GM12878 (cell line): ENCODE measurements around the gene TELO2. TPM values are rescaled to one million over a fixed set of nuclear protein-coding genes. Genes with fewer than 3 reads are reported as not detected.

ENCODE experiments used
- ATAC-seq: fragments of 200-7000 bp; cut with Tn5 transposase; 3 replicates; pipeline ENCODE4 v1.9.1; 2020; ENCODE audit warnings: mild to moderate bottlenecking, moderate library complexity
- BruUV-seq: library from RNA; stranded (reverse); fragments of 400-500 nt; replicated peaks from 2 replicates; lab custom pipeline; 2021; lab: Mats Ljungman, UMichigan
- CTCF ChIA-PET: fragments of 300-600 bp; sonication (Branson Sonifier 250); formaldehyde crosslinking; extraction: SDS; loops from one replicate; lab custom pipeline; 2021; ENCODE audit warnings: inconsistent platforms; lab: Yijun Ruan, JAX
- POLR2A ChIA-PET: fragments of 350-600 bp; formaldehyde crosslinking; extraction: SDS; loops from one replicate; lab custom pipeline; 2021; ENCODE audit warnings: inconsistent platforms; lab: Charles Lee
- RAD21 ChIA-PET: fragments of 300-600 bp; sonication (Branson Sonifier 250); formaldehyde crosslinking; loops from one replicate; lab custom pipeline; 2023; ENCODE audit warnings: antibody characterized with exemption; ENCODE audit not compliant: unreplicated experiment; lab: Charles Lee
- SMC1A ChIA-PET: fragments of 300-600 bp; sonication (Branson Sonifier 250); formaldehyde crosslinking; loops from one replicate; lab custom pipeline; 2023; ENCODE audit not compliant: unreplicated experiment, uncharacterized antibody; lab: Charles Lee
- DNase-seq: peaks from one replicate; pipeline ENCODE4 v3.0.0-alpha.2; 2011; ENCODE audit warnings: low read depth, low spot score
- FAIRE-seq: peaks from 3 replicates; lab custom pipeline; 2011; peaks lifted over from hg19 to GRCh38; lab: Jason Lieb, UNC
- H2AFZ ChIP-seq: 2 replicates; pipeline ENCODE4 v1.6.0; 2011; ENCODE audit warnings: low read depth, low read length, control low read depth; ENCODE audit not compliant: control insufficient read depth
- H3K27ac ChIP-seq: 2 replicates; pipeline ENCODE4 v1.5.1; 2011; ENCODE audit warnings: control low read depth; ENCODE audit not compliant: control insufficient read depth, insufficient read depth
- H3K27me3 ChIP-seq, 2 experiments: replicated peaks in 1 of 2; 2 replicates each; pipeline versions ENCODE4 v1.6.0 to v1.6.1; 2011; ENCODE audit warnings: low read length in 1 of 2; ENCODE audit not compliant: control insufficient read depth in 2 of 2, insufficient read depth in 2 of 2
- H3K36me3 ChIP-seq, 2 experiments: 2 replicates each; pipeline ENCODE4 v1.5.1; 2011; ENCODE audit warnings: low read length in 1 of 2; ENCODE audit not compliant: control insufficient read depth in 2 of 2, insufficient read depth in 2 of 2
- H3K4me1 ChIP-seq: 2 replicates; pipeline ENCODE4 v1.6.1; 2011; ENCODE audit warnings: mild to moderate bottlenecking, low read length, moderate library complexity, mixed read lengths; ENCODE audit not compliant: control insufficient read depth, insufficient read depth
- H3K4me2 ChIP-seq: 2 replicates; pipeline ENCODE4 v1.6.0; 2011; ENCODE audit warnings: control low read depth; ENCODE audit not compliant: control insufficient read depth, insufficient read depth
- H3K4me3 ChIP-seq: fragments of 200-600 bp; sonication (generic); 2 replicates; pipeline ENCODE4 v1.5.1; 2016
- H3K79me2 ChIP-seq: 2 replicates; pipeline ENCODE4 v1.6.0; 2011; ENCODE audit warnings: low read length; ENCODE audit not compliant: control insufficient read depth, insufficient read depth
- H3K9ac ChIP-seq: 2 replicates; pipeline ENCODE4 v1.8.0; 2011; ENCODE audit warnings: low read length, control low read depth, mixed read lengths; ENCODE audit not compliant: control insufficient read depth, insufficient read depth
- H3K9me3 ChIP-seq: replicated peaks from 3 replicates; pipeline ENCODE4 v1.5.1; 2011; ENCODE audit warnings: mild to moderate bottlenecking, low read length; ENCODE audit not compliant: control insufficient read depth, insufficient read depth
- H4K20me1 ChIP-seq: 2 replicates; pipeline ENCODE4 v1.6.0; 2011; ENCODE audit not compliant: control insufficient read depth, insufficient read depth
- ASH2L ChIP-seq: fragments of 300-600, 200-600 bp; sonication (generic); IDR thresholded peaks from 2 replicates; pipeline ENCODE4 v1.6.1; 2017; ENCODE audit warnings: low read depth, mild to moderate bottlenecking, borderline replicate concordance
- CEBPB ChIP-seq, 2 experiments: fragments of 150-350 bp in 1 of 2; IDR thresholded peaks; 2 replicates each; pipeline ENCODE4 v1.6.1; 2012 to 2014; ENCODE audit warnings: low read depth in 2 of 2, low read length in 2 of 2, borderline replicate concordance in 1 of 2, inconsistent platforms in 1 of 2
- CHD1 ChIP-seq: IDR thresholded peaks from 2 replicates; pipeline ENCODE4 v1.6.1; 2012; ENCODE audit warnings: low read depth, low read length, improper control_type of control experiment
- FOXK2 ChIP-seq: fragments of 450-650 bp; IDR thresholded peaks from 2 replicates; pipeline ENCODE4 v1.6.1; 2017; ENCODE audit warnings: mild to moderate bottlenecking, moderate library complexity
- FOXM1 ChIP-seq: IDR thresholded peaks from 2 replicates; pipeline ENCODE4 v1.6.1; 2012; ENCODE audit warnings: low read depth, mild to moderate bottlenecking, inconsistent platforms, low read length, moderate library complexity
- HDGF ChIP-seq: fragments of 450-650 bp; IDR thresholded peaks from 2 replicates; pipeline ENCODE4 v1.6.1; 2016; ENCODE audit warnings: antibody characterized with exemption
- NFYB ChIP-seq: IDR thresholded peaks from 2 replicates; pipeline ENCODE4 v1.6.1; 2011; ENCODE audit warnings: low read depth, mild to moderate bottlenecking, low read length, improper control_type of control experiment, moderate library complexity; ENCODE audit not compliant: insufficient read depth
- RAD21 ChIP-seq: IDR thresholded peaks from 2 replicates; pipeline ENCODE4 v1.6.1; 2011; ENCODE audit warnings: mild to moderate bottlenecking, low read depth, low read length, moderate library complexity; ENCODE audit not compliant: insufficient read depth
- RB1 ChIP-seq: fragments of 450-650 bp; formaldehyde crosslinking; IDR thresholded peaks from 2 replicates; pipeline ENCODE4 v1.6.1; 2017; ENCODE audit warnings: mild to moderate bottlenecking, borderline replicate concordance
- RELA ChIP-seq: fragments of 450-650 bp; IDR thresholded peaks from 2 replicates; pipeline ENCODE4 v1.8.0; 2014; ENCODE audit warnings: borderline replicate concordance; ENCODE audit not compliant: partially characterized antibody
- RUNX3 ChIP-seq: IDR thresholded peaks from 2 replicates; pipeline ENCODE4 v1.6.1; 2012; ENCODE audit warnings: low read length, inconsistent platforms
- YBX1 ChIP-seq: fragments of 450-650 bp; IDR thresholded peaks from 2 replicates; pipeline ENCODE4 v1.6.1; 2016; ENCODE audit warnings: antibody characterized with exemption
- WGBS: methylation state at CpG from one replicate; pipeline ENCODE4 v1.1.6; 2016; ENCODE audit warnings: low lambda C conversion rate; ENCODE audit not compliant: insufficient replicate concordance, insufficient coverage; ENCODE audit errors: missing lambda C conversion rate; 5-methylcytosine and 5-hydroxymethylcytosine counted together
- in situ Hi-C: fragments of 300-500 bp; cut with MboI; formaldehyde crosslinking; loops from 9 replicates; pipeline ENCODE4 v1.14.3; 2018; ENCODE audit warnings: mixed read lengths
- intact Hi-C: fragments of 100-400 bp; cut with micrococcal nuclease; formaldehyde crosslinking; loops from one replicate; pipeline ENCODE4 v1.14.2; 2022; ENCODE audit not compliant: unreplicated experiment
- polyA plus RNA-seq, 11 experiments: library from polyadenylated mRNA; depleted of rRNA in 4 of 11; unstranded in 6 of 11; stranded (reverse) in 5 of 11; fragments of >200 nt; fragmentation: Nextera tagmentation in 4 of 11; fragmentation: Illumina TruSeq in 1 of 11; extraction: Ambion mirVana in 4 of 11; extraction: Trizol in 1 of 11; gene quantifications; 1 replicate in 1 of 11; 2 replicates in 10 of 11; pipeline versions ENCODE4 v1.2.1 to v1.2.3, GENCODE V29; 2011 to 2016; ENCODE audit warnings: inconsistent platforms in 2 of 11, missing spikeins in 2 of 11, low read depth in 1 of 11
- total RNA-seq, 4 experiments: library from RNA; depleted of rRNA in 3 of 4; stranded (reverse); fragments of >200 nt in 3 of 4; fragmentation: Illumina TruSeq in 1 of 4; extraction: Trizol in 1 of 4; gene quantifications; 2 replicates each; pipeline versions ENCODE4 v1.2.1 to v1.2.3, GENCODE V29; 2013 to 2021
- TF ChIP-seq, protein P1 (sequence below): fragments of 450-650 bp; IDR thresholded peaks from 2 replicates; pipeline ENCODE4 v1.6.1; 2016; ENCODE audit warnings: mild to moderate bottlenecking, moderate library complexity, borderline replicate concordance
- TF ChIP-seq, protein P2 (sequence below): fragments of 450-650 bp; IDR thresholded peaks from 2 replicates; pipeline ENCODE4 v1.6.1; 2014; ENCODE audit warnings: mild to moderate bottlenecking

The TELO2 gene
- total and polyA plus RNA-seq, 10 of the 15 experiments (the other 5 are each of a cell fraction or from before 2014, with no cell fraction given) = 0.55 to 72.8 (median 18.6) TPM

DNA sequence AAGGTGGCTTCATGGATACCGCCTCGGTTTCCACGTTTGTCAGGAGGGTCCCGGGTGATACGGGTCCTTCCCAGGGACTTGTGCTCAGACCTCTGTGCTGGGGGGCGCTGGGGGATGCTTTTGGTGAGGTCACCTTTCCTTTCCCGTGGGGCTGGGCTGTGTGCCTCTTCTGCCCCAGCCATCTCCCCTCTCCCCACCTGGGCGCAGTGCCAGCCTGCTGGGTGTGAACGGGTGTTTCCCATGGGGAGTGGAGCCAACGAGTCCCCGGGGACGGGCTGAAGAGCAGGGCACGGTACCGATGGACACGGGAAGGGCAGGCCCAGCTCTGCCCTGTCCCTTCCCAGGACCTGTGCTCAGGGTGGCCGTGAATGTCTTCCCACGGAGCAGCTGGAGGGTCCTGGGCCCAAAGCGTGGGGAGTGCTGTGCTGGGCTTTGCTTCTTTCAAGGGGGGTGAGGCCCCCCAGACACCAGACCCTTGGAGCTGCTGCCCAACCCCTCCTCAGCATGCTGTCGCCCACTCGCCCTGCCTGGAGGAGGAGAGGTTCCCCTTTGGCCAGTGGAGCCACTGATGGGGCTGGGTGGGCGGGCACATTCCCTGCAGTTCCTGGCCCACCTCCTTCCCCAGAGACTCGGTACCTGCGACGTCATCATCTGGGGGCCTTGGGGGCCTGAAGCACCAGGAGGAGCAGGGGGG, 15.5 kb downstream of the TELO2 start (continued):
- no peak for TF ChIP-seq YBX1
- no peak for TF ChIP-seq CEBPB (IDR thresholded peaks at IDR 0.05; ENCODE audit: borderline replicate concordance in 1 of 2, low read depth in 2 of 2, low read length in 2 of 2)
- no peak for TF ChIP-seq RB1
- TF ChIP-seq CHD1 = no peak
- TF ChIP-seq ASH2L = no peak
- no peak for TF ChIP-seq RAD21
- no peak for TF ChIP-seq NFYB

DNA sequence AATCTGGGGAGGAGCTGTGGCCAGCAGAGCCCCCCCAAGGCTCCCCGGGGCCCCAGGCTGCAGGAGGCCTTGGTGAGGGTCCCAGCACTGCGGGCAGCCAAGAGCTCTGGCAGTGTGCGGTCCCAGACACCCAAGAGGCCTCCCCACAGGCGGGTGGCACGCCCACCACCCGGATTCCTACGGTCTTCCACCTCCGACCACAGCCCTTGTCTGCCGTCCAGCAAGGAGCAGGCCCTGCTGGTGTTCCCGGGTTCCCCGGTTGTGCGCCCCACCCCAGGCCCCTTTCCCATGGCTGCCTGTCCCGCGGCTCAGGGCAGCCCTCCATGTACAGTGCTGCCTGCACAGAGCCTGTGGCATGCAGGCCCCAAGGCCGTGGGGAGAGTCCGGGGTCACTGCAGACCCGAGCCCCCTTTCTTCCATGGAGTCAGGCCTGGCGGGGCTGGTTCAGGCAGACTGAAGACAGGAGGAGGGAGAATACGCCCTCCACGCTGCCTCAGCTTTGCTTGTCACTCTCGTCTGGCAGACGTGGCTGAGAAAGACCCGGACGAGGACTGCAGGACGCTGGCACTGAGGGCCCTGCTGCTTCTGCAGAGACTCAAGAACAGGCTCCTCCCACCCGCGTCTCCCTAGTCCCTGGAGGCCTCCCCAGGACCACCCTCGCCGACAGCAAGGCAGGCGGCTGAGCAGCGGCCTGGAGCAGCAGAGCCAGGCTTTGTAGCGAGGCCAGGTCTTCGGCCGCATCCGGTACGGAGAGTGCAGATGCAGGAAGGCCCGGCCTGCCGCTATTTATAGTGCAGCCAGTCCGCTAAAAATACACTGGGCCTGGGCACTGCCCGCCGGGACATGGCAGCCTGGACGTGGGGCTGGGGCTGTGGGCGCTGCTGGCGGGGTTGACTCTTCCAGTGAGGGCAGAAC, 16.4 kb downstream of the TELO2 start:
- FAIRE-seq = no peak
- in situ Hi-C loops = no loop called here
- POLR2A ChIA-PET = no interaction called here
- TF ChIP-seq FOXM1 (no peak), FOXK2 (no peak), RELA (no peak), RUNX3 (no peak), HDGF (no peak), CEBPB (IDR thresholded peaks at IDR 0.05; ENCODE audit: borderline replicate concordance in 1 of 2, low read depth in 2 of 2, low read length in 2 of 2) (no peak)
- TF ChIP-seq, protein P1, sequence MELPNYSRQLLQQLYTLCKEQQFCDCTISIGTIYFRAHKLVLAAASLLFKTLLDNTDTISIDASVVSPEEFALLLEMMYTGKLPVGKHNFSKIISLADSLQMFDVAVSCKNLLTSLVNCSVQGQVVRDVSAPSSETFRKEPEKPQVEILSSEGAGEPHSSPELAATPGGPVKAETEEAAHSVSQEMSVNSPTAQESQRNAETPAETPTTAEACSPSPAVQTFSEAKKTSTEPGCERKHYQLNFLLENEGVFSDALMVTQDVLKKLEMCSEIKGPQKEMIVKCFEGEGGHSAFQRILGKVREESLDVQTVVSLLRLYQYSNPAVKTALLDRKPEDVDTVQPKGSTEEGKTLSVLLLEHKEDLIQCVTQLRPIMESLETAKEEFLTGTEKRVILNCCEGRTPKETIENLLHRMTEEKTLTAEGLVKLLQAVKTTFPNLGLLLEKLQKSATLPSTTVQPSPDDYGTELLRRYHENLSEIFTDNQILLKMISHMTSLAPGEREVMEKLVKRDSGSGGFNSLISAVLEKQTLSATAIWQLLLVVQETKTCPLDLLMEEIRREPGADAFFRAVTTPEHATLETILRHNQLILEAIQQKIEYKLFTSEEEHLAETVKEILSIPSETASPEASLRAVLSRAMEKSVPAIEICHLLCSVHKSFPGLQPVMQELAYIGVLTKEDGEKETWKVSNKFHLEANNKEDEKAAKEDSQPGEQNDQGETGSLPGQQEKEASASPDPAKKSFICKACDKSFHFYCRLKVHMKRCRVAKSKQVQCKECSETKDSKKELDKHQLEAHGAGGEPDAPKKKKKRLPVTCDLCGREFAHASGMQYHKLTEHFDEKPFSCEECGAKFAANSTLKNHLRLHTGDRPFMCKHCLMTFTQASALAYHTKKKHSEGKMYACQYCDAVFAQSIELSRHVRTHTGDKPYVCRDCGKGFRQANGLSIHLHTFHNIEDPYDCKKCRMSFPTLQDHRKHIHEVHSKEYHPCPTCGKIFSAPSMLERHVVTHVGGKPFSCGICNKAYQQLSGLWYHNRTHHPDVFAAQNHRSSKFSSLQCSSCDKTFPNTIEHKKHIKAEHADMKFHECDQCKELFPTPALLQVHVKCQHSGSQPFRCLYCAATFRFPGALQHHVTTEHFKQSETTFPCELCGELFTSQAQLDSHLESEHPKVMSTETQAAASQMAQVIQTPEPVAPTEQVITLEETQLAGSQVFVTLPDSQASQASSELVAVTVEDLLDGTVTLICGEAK = no peak
- TF ChIP-seq, protein P2, sequence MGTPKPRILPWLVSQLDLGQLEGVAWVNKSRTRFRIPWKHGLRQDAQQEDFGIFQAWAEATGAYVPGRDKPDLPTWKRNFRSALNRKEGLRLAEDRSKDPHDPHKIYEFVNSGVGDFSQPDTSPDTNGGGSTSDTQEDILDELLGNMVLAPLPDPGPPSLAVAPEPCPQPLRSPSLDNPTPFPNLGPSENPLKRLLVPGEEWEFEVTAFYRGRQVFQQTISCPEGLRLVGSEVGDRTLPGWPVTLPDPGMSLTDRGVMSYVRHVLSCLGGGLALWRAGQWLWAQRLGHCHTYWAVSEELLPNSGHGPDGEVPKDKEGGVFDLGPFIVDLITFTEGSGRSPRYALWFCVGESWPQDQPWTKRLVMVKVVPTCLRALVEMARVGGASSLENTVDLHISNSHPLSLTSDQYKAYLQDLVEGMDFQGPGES = no peak

More for the DNA sequence above, 16.4 kb downstream of the TELO2 start:
- RAD21 ChIA-PET = no interaction called here
- Histone ChIP-seq H3K36me3 (no peaks in the 10 kb centered on the region), H3K9me3 (no peaks in the 10 kb centered on the region; the same call in 2 of the 3 replicates), H4K20me1 (no peaks in the 10 kb centered on the region), H3K4me2 (no peak overlapping the region), H2AFZ (no peak overlapping the region), H3K27ac (no peak overlapping the region), H3K4me1 (no peaks in the 10 kb centered on the region), H3K27me3 (no peaks in the 10 kb centered on the region), H3K79me2 (no peaks in the 10 kb centered on the region), H3K9ac (no peak overlapping the region), H3K4me3 (no peak overlapping the region)
- intact Hi-C loops = no loop called here
- BruUV-seq = no TSS peak
- DNase-seq = no peak
- no peak for ATAC-seq
- SMC1A ChIA-PET = no interaction called here
- CTCF ChIA-PET = no interaction called here
- WGBS = 94% methylated on average over 44 of the region's 44 CpGs
